Mesenchymal stem cell (in vitro differentiated cells and primary cell): ENCODE results near the gene DENND5B.
A peak's percentile ranks its signal among the peaks of the same experiment; 100 is the strongest.

Experiments used
- DNase-seq: peaks from one replicate; pipeline ENCODE4 v3.0.0-alpha.2; 2013
- H2AFZ ChIP-seq: one replicate; pipeline ENCODE4 v1.6.1; 2013; ENCODE audit warnings: low read depth, mild to moderate bottlenecking, control low read depth, inconsistent platforms, low read length, moderate library complexity
- H2AK5ac ChIP-seq: 2 replicates; pipeline ENCODE4 v1.6.1; 2013; ENCODE audit warnings: low read length, moderate library complexity, mild to moderate bottlenecking, inconsistent platforms; ENCODE audit not compliant: severe bottlenecking
- H2BK120ac ChIP-seq: one replicate; pipeline ENCODE4 v1.6.1; 2013; ENCODE audit warnings: low read depth, mild to moderate bottlenecking, inconsistent platforms, low read length, moderate library complexity
- H2BK12ac ChIP-seq, 2 experiments: one replicate each; pipeline ENCODE4 v1.6.1; 2013; ENCODE audit warnings: inconsistent platforms in 2 of 2, low read length in 2 of 2, mild to moderate bottlenecking in 2 of 2, moderate library complexity in 2 of 2, control low read depth in 1 of 2
- H2BK15ac ChIP-seq: one replicate; pipeline ENCODE4 v1.6.1; 2013; ENCODE audit warnings: mild to moderate bottlenecking, low read depth, inconsistent platforms; ENCODE audit not compliant: poor library complexity, severe bottlenecking
- H2BK5ac ChIP-seq: 2 replicates; pipeline ENCODE4 v1.6.1; 2013; ENCODE audit warnings: low read depth, mild to moderate bottlenecking, low read length, control low read depth, inconsistent platforms; ENCODE audit not compliant: poor library complexity, severe bottlenecking
- H3K14ac ChIP-seq, 2 experiments: one replicate each; pipeline ENCODE4 v1.6.1; 2013; ENCODE audit warnings: inconsistent platforms in 2 of 2, low read length in 2 of 2, control low read depth in 1 of 2, mild to moderate bottlenecking in 1 of 2, moderate library complexity in 1 of 2
- H3K18ac ChIP-seq, 2 experiments: one replicate each; pipeline ENCODE4 v1.6.1; 2013; ENCODE audit warnings: inconsistent platforms in 2 of 2, low read length in 2 of 2, control low read depth in 1 of 2, low read depth in 1 of 2, mild to moderate bottlenecking in 1 of 2
- H3K23ac ChIP-seq, 2 experiments: one replicate each; pipeline ENCODE4 v1.6.1; 2013; ENCODE audit warnings: inconsistent platforms in 2 of 2, low read length in 2 of 2, mild to moderate bottlenecking in 2 of 2, moderate library complexity in 2 of 2, control low read depth in 1 of 2
- H3K27ac ChIP-seq: 2 replicates; pipeline ENCODE4 v1.5.1; 2013; ENCODE audit warnings: mild to moderate bottlenecking, moderate library complexity, low read length, control low read depth, inconsistent platforms; ENCODE audit not compliant: poor library complexity, severe bottlenecking
- H3K27me3 ChIP-seq, 2 experiments: 2 replicates each; pipeline versions ENCODE4 v1.6.1 to v1.7.0; 2013; ENCODE audit warnings: low read length in 2 of 2, mild to moderate bottlenecking in 2 of 2, moderate library complexity in 2 of 2, control low read depth in 1 of 2, inconsistent platforms in 1 of 2; ENCODE audit not compliant: control insufficient read depth in 1 of 2, insufficient read depth in 1 of 2
- H3K36me3 ChIP-seq, 2 experiments: 2 replicates each; pipeline versions ENCODE4 v1.6.1 to v1.7.0; 2013; ENCODE audit warnings: low read length in 2 of 2, control low read depth in 1 of 2, inconsistent platforms in 1 of 2, low read depth in 1 of 2, mild to moderate bottlenecking in 1 of 2; ENCODE audit not compliant: insufficient read depth in 2 of 2, control insufficient read depth in 1 of 2
- H3K4ac ChIP-seq, 2 experiments: one replicate each; pipeline ENCODE4 v1.6.1; 2013; ENCODE audit warnings: inconsistent platforms in 2 of 2, low read length in 2 of 2, mild to moderate bottlenecking in 2 of 2, moderate library complexity in 2 of 2, control low read depth in 1 of 2, low read depth in 1 of 2
- H3K4me1 ChIP-seq: 2 replicates; pipeline ENCODE4 v1.6.1; 2013; ENCODE audit warnings: low read depth, low read length, control low read depth; ENCODE audit not compliant: control insufficient read depth, insufficient read depth
- H3K4me2 ChIP-seq: 2 replicates; pipeline ENCODE4 v1.6.1; 2013; ENCODE audit warnings: low read length, mild to moderate bottlenecking, inconsistent platforms; ENCODE audit not compliant: poor library complexity, severe bottlenecking
- H3K4me3 ChIP-seq, 2 experiments: 2 replicates each; pipeline versions ENCODE4 v1.5.1 to v1.7.0; 2013; ENCODE audit warnings: low read length in 2 of 2, mild to moderate bottlenecking in 2 of 2, control low read depth in 1 of 2, low read depth in 1 of 2; ENCODE audit not compliant: insufficient read depth in 1 of 2
- H3K79me1 ChIP-seq: replicated peaks from 2 replicates; pipeline ENCODE4 v1.6.1; 2013; ENCODE audit warnings: mild to moderate bottlenecking, control low read depth, low read length, inconsistent platforms; ENCODE audit not compliant: poor library complexity, severe bottlenecking
- H3K9ac ChIP-seq: 2 replicates; pipeline ENCODE4 v1.7.0; 2013; ENCODE audit warnings: mild to moderate bottlenecking, low read length, moderate library complexity
- H3K9me3 ChIP-seq: 2 replicates; pipeline ENCODE4 v1.7.0; 2013; ENCODE audit warnings: mild to moderate bottlenecking, low read length; ENCODE audit not compliant: control insufficient read depth
- H4K8ac ChIP-seq: one replicate; pipeline ENCODE4 v1.6.1; 2013; ENCODE audit warnings: inconsistent platforms, mild to moderate bottlenecking, low read length, moderate library complexity
- H4K91ac ChIP-seq: one replicate; pipeline ENCODE4 v1.6.1; 2013; ENCODE audit warnings: mild to moderate bottlenecking, low read length, inconsistent platforms
- WGBS: methylation state at CpG from one replicate; pipeline ENCODE4 v1.1.7; 2013; ENCODE audit warnings: mixed read lengths; 5-methylcytosine and 5-hydroxymethylcytosine counted together

DENND5B gene

GRCh38 chr12:31492599-31493196 is 98.2 kb downstream of the DENND5B start:
- H4K8ac ChIP-seq, result no peak overlapping the region
- no peak overlapping the region for H3K23ac ChIP-seq
- H2AFZ ChIP-seq, result no peak overlapping the region
- H3K27ac ChIP-seq, result no peak overlapping the region
- no peak overlapping the region for H3K14ac ChIP-seq
- no peak overlapping the region for H3K4me3 ChIP-seq
- no peak overlapping the region for H2BK5ac ChIP-seq
- H3K9ac ChIP-seq, result no peak overlapping the region
- WGBS, result 89% methylated on average over 1 of the region's 2 CpGs
- no peak overlapping the region for H2BK120ac ChIP-seq
- H3K79me1 ChIP-seq, result peaks cover 11% of the 10 kb centered on the region
- H3K4ac ChIP-seq, result no peak overlapping the region
- H3K36me3 ChIP-seq, result peaks cover 4 to 23% of the 10 kb centered on the region in 2 experiments
- no peak overlapping the region for H2BK12ac ChIP-seq
- no peak for DNase-seq
- no peaks in the 10 kb centered on the region for H3K9me3 ChIP-seq
- H2AK5ac ChIP-seq, result no peak overlapping the region
- H3K4me2 ChIP-seq, result no peak overlapping the region
- H2BK15ac ChIP-seq, result no peak overlapping the region
- no peak overlapping the region for H3K18ac ChIP-seq
- H4K91ac ChIP-seq, result no peak overlapping the region
- H3K4me1 ChIP-seq, result peaks cover 5% of the 10 kb centered on the region
- H3K27me3 ChIP-seq, result no peaks in the 10 kb centered on the region

- Histone ChIP-seq H3K18ac (no peak overlapping the region), H3K79me1 (peaks cover 11% of the 10 kb centered on the region), H3K4me1 (peaks cover 5% of the 10 kb centered on the region), H2BK120ac (no peak overlapping the region), H3K9ac (no peak overlapping the region), H3K4me2 (peak overlapping the region; percentile 18), H3K27ac (peak overlapping the region; percentile 54), H4K91ac (no peak overlapping the region), H2BK12ac (no peak overlapping the region), H3K9me3 (no peaks in the 10 kb centered on the region), H3K14ac (no peak overlapping the region), H3K4ac (no peak overlapping the region), H3K36me3 (peaks cover 7 to 30% of the 10 kb centered on the region in 2 experiments), H2BK5ac (no peak overlapping the region), H2AK5ac (no peak overlapping the region), H2BK15ac (no peak overlapping the region), H4K8ac (no peak overlapping the region), H2AFZ (no peak overlapping the region), H3K4me3 (no peak overlapping the region), H3K23ac (no peak overlapping the region), H3K27me3 (no peaks in the 10 kb centered on the region)
- 69% methylated on average over 1 of the region's 5 CpGs for WGBS
- DNase-seq, result peak; percentile 82
Measured at GRCh38 chr12:31491841-31492598, 98.9 kb downstream of the DENND5B start.

- peaks cover 5% of the 10 kb centered on the region for H3K4me1 ChIP-seq
- no peak overlapping the region for H3K4ac ChIP-seq
- DNase-seq, result no peak
- H3K9ac ChIP-seq, result no peak overlapping the region
- no peaks in the 10 kb centered on the region for H3K9me3 ChIP-seq
- no peak overlapping the region for H3K18ac ChIP-seq
- peaks cover 7 to 30% of the 10 kb centered on the region in 2 experiments for H3K36me3 ChIP-seq
- 92% methylated on average over 5 of the region's 5 CpGs for WGBS
- no peak overlapping the region for H4K8ac ChIP-seq
- H2AK5ac ChIP-seq, result peak overlapping the region; percentile 77
- no peak overlapping the region for H3K14ac ChIP-seq
- H3K4me3 ChIP-seq, result no peak overlapping the region
- H3K79me1 ChIP-seq, result peaks cover 13% of the 10 kb centered on the region
- H2BK120ac ChIP-seq, result no peak overlapping the region
- H2BK15ac ChIP-seq, result no peak overlapping the region
- H2AFZ ChIP-seq, result no peak overlapping the region
- peak overlapping the region; percentile 41 for H4K91ac ChIP-seq
- H3K27me3 ChIP-seq, result no peaks in the 10 kb centered on the region
- H3K4me2 ChIP-seq, result no peak overlapping the region
- no peak overlapping the region for H3K27ac ChIP-seq
- no peak overlapping the region for H2BK5ac ChIP-seq
- H2BK12ac ChIP-seq, result no peak overlapping the region
- no peak overlapping the region for H3K23ac ChIP-seq
Measured at GRCh38 chr12:31491241-31491794, 99.6 kb downstream of the DENND5B start.

- peaks cover 10 to 18% of the 10 kb centered on the region in 2 experiments for H3K36me3 ChIP-seq
Measured at GRCh38 chr12:31488737-31489338, 102.1 kb downstream of the DENND5B start.

More at GRCh38 chr12:31488737-31489338, 102.1 kb downstream of the DENND5B start:
- Histone ChIP-seq H2AK5ac (no peak overlapping the region), H3K79me1 (peaks cover 22% of the 10 kb centered on the region), H3K14ac (no peak overlapping the region), H3K4me2 (no peak overlapping the region), H2BK15ac (no peak overlapping the region), H3K27ac (no peak overlapping the region), H2BK12ac (no peak overlapping the region), H3K18ac (no peak overlapping the region), H3K27me3 (no peaks in the 10 kb centered on the region), H3K9me3 (no peaks in the 10 kb centered on the region), H3K4me3 (no peak overlapping the region), H4K91ac (no peak overlapping the region), H4K8ac (no peak overlapping the region), H3K4ac (no peak overlapping the region), H3K9ac (no peak overlapping the region), H3K23ac (no peak overlapping the region), H2BK5ac (no peak overlapping the region), H2AFZ (no peak overlapping the region), H2BK120ac (no peak overlapping the region), H3K4me1 (peaks cover 5% of the 10 kb centered on the region)
- no peak for DNase-seq
- 98% methylated on average over 2 of the region's 4 CpGs for WGBS
